CD4-positive, alpha-beta memory T cell (primary cell): ENCODE data around the gene EEIG2. TPM values are rescaled to one million over a fixed set of nuclear protein-coding genes. Genes with fewer than 3 reads are reported as not detected.
"Not testable (repeated sequence)": the region's sequence is repeated elsewhere in the genome, so short reads cannot be mapped to it uniquely, and the experiment has no call there.

ENCODE experiments used
- CTCF ChIA-PET: fragments of 350-600 bp; sonication (Branson Sonifier 250); formaldehyde crosslinking; loops from one replicate; lab custom pipeline; 2021; ENCODE audit warnings: inconsistent platforms; ENCODE audit not compliant: partially characterized antibody; lab: Charles Lee
- POLR2A ChIA-PET: fragments of 350-600 bp; sonication (Branson Sonifier 250); formaldehyde crosslinking; loops from one replicate; lab custom pipeline; 2021; ENCODE audit not compliant: partially characterized antibody; lab: Charles Lee
- DNase-seq, 5 donors: peaks; one replicate each; pipeline versions ENCODE4 v3.0.0 to v3.0.0-alpha.2; 2020 to 2022; ENCODE audit warnings: mixed read lengths in 1 of 5
- H3K27ac ChIP-seq: one replicate; pipeline ENCODE4 v1.7.0; 2013; ENCODE audit warnings: low read depth, low read length
- H3K27me3 ChIP-seq: 2 replicates; pipeline ENCODE4 v1.7.0; 2013; ENCODE audit warnings: mild to moderate bottlenecking, low read length, moderate library complexity; ENCODE audit not compliant: insufficient read depth
- H3K36me3 ChIP-seq: 2 replicates; pipeline ENCODE4 v1.7.0; 2013; ENCODE audit warnings: mild to moderate bottlenecking, low read length, moderate library complexity; ENCODE audit not compliant: insufficient read depth
- H3K4me1 ChIP-seq: 2 replicates; pipeline ENCODE4 v1.7.0; 2013; ENCODE audit warnings: mild to moderate bottlenecking, low read length, moderate library complexity; ENCODE audit not compliant: insufficient read depth
- H3K4me3 ChIP-seq, 2 donors: one replicate each; pipeline ENCODE4 v1.7.0; 2013; ENCODE audit warnings: low read length in 2 of 2, mild to moderate bottlenecking in 1 of 2
- H3K9me3 ChIP-seq, 2 donors: one replicate each; pipeline ENCODE4 v1.7.0; 2013; ENCODE audit warnings: low read length in 2 of 2, control low read depth in 1 of 2; ENCODE audit not compliant: control insufficient read depth in 1 of 2
- H3K27ac Mint-ChIP-seq, 7 donors: one replicate each; pipeline ENCODE4 v1.8.0; 2020 to 2021; ENCODE audit warnings: mixed read lengths in 7 of 7, mild to moderate bottlenecking in 6 of 7, inconsistent platforms in 3 of 7, moderate library complexity in 3 of 7
- H3K27me3 Mint-ChIP-seq, 2 donors: one replicate each; pipeline ENCODE4 v1.8.0; 2020 to 2021; ENCODE audit warnings: mixed read lengths in 2 of 2
- H3K36me3 Mint-ChIP-seq, 2 donors: one replicate each; pipeline ENCODE4 v1.8.0; 2020 to 2021; ENCODE audit warnings: mixed read lengths in 2 of 2, inconsistent platforms in 1 of 2, mild to moderate bottlenecking in 1 of 2
- H3K4me1 Mint-ChIP-seq, 4 donors: one replicate each; pipeline ENCODE4 v1.8.0; 2020 to 2021; ENCODE audit warnings: mixed read lengths in 4 of 4, mild to moderate bottlenecking in 1 of 4
- H3K4me3 Mint-ChIP-seq, 8 donors: one replicate each; pipeline ENCODE4 v1.8.0; 2020 to 2021; ENCODE audit warnings: mixed read lengths in 8 of 8, mild to moderate bottlenecking in 7 of 8, moderate library complexity in 6 of 8, inconsistent platforms in 3 of 8
- H3K9me3 Mint-ChIP-seq, 8 donors: one replicate each; pipeline ENCODE4 v1.8.0; 2020 to 2021; ENCODE audit warnings: mixed read lengths in 8 of 8, mild to moderate bottlenecking in 5 of 8, inconsistent platforms in 3 of 8, moderate library complexity in 1 of 8
- intact Hi-C: fragments of 100-400 bp; cut with micrococcal nuclease; formaldehyde crosslinking; loops from one replicate; pipeline ENCODE4 v1.15.1; 2023
- polyA plus RNA-seq, 2 donors: library from polyadenylated mRNA; unstranded; fragments of 300-500 nt; fragmentation: Illumina TruSeq; gene quantifications; one replicate each; pipeline ENCODE4 v1.2.3, GENCODE V29; 2021
- total RNA-seq, 2 experiments: library from RNA; stranded (reverse); gene quantifications; one replicate each; pipeline ENCODE4 v1.2.3, GENCODE V29; 2021

EEIG2 gene
- total RNA-seq (10 to 100 TPM in 1 of 2 experiments, 1 to 10 TPM in 1; 9.2 to 10.7 TPM), polyA plus RNA-seq (1 to 10 TPM in 1 of 2 donors, under 1 TPM in 1; 0.33 to 1.3 TPM)

GRCh38 chr1:108559215-108560186, at the start of gene EEIG2:
Gene EEIG2, plus strand, starts transcription at chr1:108560100. Its CDS starts 329 bp downstream, at chr1:108560429.
- H3K4me1 Mint-ChIP-seq: peaks cover 25 to 45% (median 28%) of the 10 kb centered on the region in 4 donors
- intact Hi-C loops: loop anchor here (1.0 to 10.0 kb wide), 8 partner anchors 32 to 777 kb away; partner anchors contain the start of genes ELAPOR1, PRPF38B and STXBP3
- no peaks in the 10 kb centered on the region for H3K27me3 Mint-ChIP-seq
- Histone ChIP-seq H3K9me3 (no peaks in the 10 kb centered on the region), H3K36me3 (no peaks in the 10 kb centered on the region), H3K27ac (peak within 1 kb of the TSS; percentile 65), H3K27me3 (no peaks in the 10 kb centered on the region), H3K4me1 (peaks cover 49% of the 10 kb centered on the region), H3K4me3 (peak within 1 kb of the TSS; percentile 15 to 59)
- H3K9me3 Mint-ChIP-seq: no peaks in the 10 kb centered on the region
- peak within 1 kb of the TSS; percentile 90 to 97 (median 95) for H3K27ac Mint-ChIP-seq
- peak; percentile 88 to 92 (median 90) for DNase-seq
- POLR2A ChIA-PET: interaction anchor here (0.6 to 7.0 kb wide), 22 partner anchors 8 to 655 kb away, joined by 3 to 162 read pairs (median 5); partner anchors contain the start of genes GPSM2, HENMT1, PRPF38B and SLC25A24
- H3K4me3 Mint-ChIP-seq: peak within 1 kb of the TSS; percentile 91 to 98 (median 96)
- peaks cover 0 to 4% of the 10 kb centered on the region in 2 donors for H3K36me3 Mint-ChIP-seq
- CTCF ChIA-PET: interaction anchor here (0.7 to 9.2 kb wide), 22 partner anchors 8 to 435 kb away, joined by 3 to 225 read pairs (median 4); partner anchors contain the start of genes HENMT1 and PRPF38B

- peaks cover 2 to 4% of the 10 kb centered on the region in 2 donors for H3K27me3 Mint-ChIP-seq
These were observed 48.1 kb upstream of the EEIG2 start for GRCh38 chr1:108511764-108512163.

GRCh38 chr1:108512239-108513043, 47.5 kb upstream of the EEIG2 start:
- Histone ChIP-seq H3K27ac (no peak overlapping the region), H3K36me3 (no peaks in the 10 kb centered on the region), H3K4me3 (no peak overlapping the region), H3K9me3 (no peaks in the 10 kb centered on the region), H3K4me1 (no peaks in the 10 kb centered on the region), H3K27me3 (no peaks in the 10 kb centered on the region)
- no peak overlapping the region for H3K4me3 Mint-ChIP-seq
- POLR2A ChIA-PET: interaction anchor here (0.9 to 2.9 kb wide), 5 partner anchors 49 to 180 kb away, joined by 6 to 32 read pairs (median 9); partner anchors contain the start of genes EEIG2, HENMT1 and PRPF38B
- peaks cover 2 to 5% of the 10 kb centered on the region in 2 donors for H3K27me3 Mint-ChIP-seq
- no peaks in the 10 kb centered on the region for H3K4me1 Mint-ChIP-seq
- DNase-seq: peak; percentile 35 to 58 (median 53)
- intact Hi-C loops: loop anchor here (1.0 to 5.0 kb wide), 5 partner anchors 49 to 730 kb away; partner anchors contain the start of gene PRPF38B
- no peaks in the 10 kb centered on the region for H3K9me3 Mint-ChIP-seq
- H3K36me3 Mint-ChIP-seq: no peaks in the 10 kb centered on the region
- no peak overlapping the region for H3K27ac Mint-ChIP-seq
- CTCF ChIA-PET: interaction anchor here (0.7 to 11.4 kb wide), 14 partner anchors 10 to 731 kb away, joined by 3 to 225 read pairs (median 4); partner anchors contain the start of genes EEIG2, PRPF38B and SLC25A24

More at GRCh38 chr1:108511764-108512163, 48.1 kb upstream of the EEIG2 start:
- DNase-seq: no peak
- H3K4me1 Mint-ChIP-seq: no peaks in the 10 kb centered on the region
- H3K9me3 Mint-ChIP-seq: no peaks in the 10 kb centered on the region
- no peak overlapping the region for H3K27ac Mint-ChIP-seq
- H3K36me3 Mint-ChIP-seq: no peaks in the 10 kb centered on the region
- Histone ChIP-seq H3K4me3 (no peak overlapping the region), H3K36me3 (no peaks in the 10 kb centered on the region), H3K9me3 (no peaks in the 10 kb centered on the region), H3K4me1 (no peaks in the 10 kb centered on the region), H3K27ac (no peak overlapping the region), H3K27me3 (no peaks in the 10 kb centered on the region)
- POLR2A ChIA-PET: interaction anchor here (1.9 to 2.9 kb wide), 3 partner anchors 49 to 149 kb away, joined by 9 to 32 read pairs (median 22); partner anchors contain the start of genes EEIG2 and HENMT1
- CTCF ChIA-PET: interaction anchor here (0.6 to 11.4 kb wide), 14 partner anchors 10 to 730 kb away, joined by 3 to 225 read pairs (median 4); partner anchors contain the start of genes EEIG2 and PRPF38B
- H3K4me3 Mint-ChIP-seq: no peak overlapping the region
- intact Hi-C loops: loop anchor here (1.0 to 5.0 kb wide), 5 partner anchors 50 to 729 kb away; partner anchors contain the start of gene PRPF38B

GRCh38 chr1:108513044-108513415, 46.9 kb upstream of the EEIG2 start:
- Mint-ChIP-seq H3K27me3 (peaks cover 2 to 3% of the 10 kb centered on the region in 2 donors), H3K4me1 (no peaks in the 10 kb centered on the region), H3K36me3 (no peaks in the 10 kb centered on the region), H3K4me3 (no peak overlapping the region), H3K27ac (no peak overlapping the region), H3K9me3 (no peaks in the 10 kb centered on the region)
- no peak overlapping the region for H3K27ac ChIP-seq
- H3K27me3 ChIP-seq: no peaks in the 10 kb centered on the region
- POLR2A ChIA-PET: interaction anchor here (0.9 to 2.9 kb wide), 5 partner anchors 48 to 179 kb away, joined by 6 to 32 read pairs (median 9); partner anchors contain the start of genes EEIG2, HENMT1 and PRPF38B
- no peaks in the 10 kb centered on the region for H3K4me1 ChIP-seq
- no peaks in the 10 kb centered on the region for H3K9me3 ChIP-seq
- H3K36me3 ChIP-seq: no peaks in the 10 kb centered on the region
- CTCF ChIA-PET: interaction anchor here (0.7 to 11.4 kb wide), 10 partner anchors 9 to 312 kb away, joined by 3 to 225 read pairs (median 5); partner anchors contain the start of genes EEIG2, PRPF38B and SLC25A24
- DNase-seq: no peak
- intact Hi-C loops: loop anchor here (5.0 kb wide), 1 partner anchor 731 kb away; no protein-coding TSS in a partner anchor
- no peak overlapping the region for H3K4me3 ChIP-seq

GRCh38 chr1:108513914-108514313, 46.0 kb upstream of the EEIG2 start:
- H3K9me3 ChIP-seq, H3K36me3 Mint-ChIP-seq, DNase-seq, H3K27ac ChIP-seq, H3K27ac Mint-ChIP-seq, H3K27me3 ChIP-seq, H3K4me3 ChIP-seq, H3K27me3 Mint-ChIP-seq, H3K4me1 ChIP-seq, H3K4me1 Mint-ChIP-seq, H3K36me3 ChIP-seq, H3K4me3 Mint-ChIP-seq, H3K9me3 Mint-ChIP-seq: not testable (repeated sequence)
- intact Hi-C loops: loop anchor here (5.0 kb wide), 1 partner anchor 732 kb away; no protein-coding TSS in a partner anchor
- ChIA-PET CTCF (interaction anchor here (1.0 to 11.4 kb wide), 4 partner anchors 47 to 179 kb away, joined by 3 to 225 read pairs (median 3); partner anchors contain the start of genes EEIG2 and PRPF38B), POLR2A (interaction anchor here (2.5 to 2.9 kb wide), 2 partner anchors 47 to 130 kb away, joined by 22 to 32 read pairs; partner anchors contain the start of gene EEIG2)

GRCh38 chr1:108517301-108517897, 42.5 kb upstream of the EEIG2 start:
- H3K27me3 ChIP-seq, POLR2A ChIA-PET, H3K4me1 ChIP-seq, intact Hi-C loops, H3K4me1 Mint-ChIP-seq, H3K9me3 ChIP-seq, H3K36me3 ChIP-seq, H3K4me3 ChIP-seq, H3K27ac ChIP-seq, H3K4me3 Mint-ChIP-seq, H3K27me3 Mint-ChIP-seq, H3K36me3 Mint-ChIP-seq, DNase-seq, H3K9me3 Mint-ChIP-seq: not testable (repeated sequence)
- CTCF ChIA-PET: interaction anchor here (11.4 kb wide), 1 partner anchor 43 kb away, joined by 225 read pairs; the partner anchor contains the start of gene EEIG2
- peak overlapping the region in 1 of 7 donors; percentile 2 for H3K27ac Mint-ChIP-seq
